Gastrocnemius medialis (tissue), 4 donors: Measurements from ENCODE around the gene PLXNA2.

Source experiments
- POLR2A ChIP-seq, 2 donors: fragments of 450-650 bp; IDR thresholded peaks; one replicate each; pipeline ENCODE4 v1.6.1; 2017; ENCODE audit warnings: antibody characterized with exemption in 2 of 2, mild to moderate bottlenecking in 2 of 2, moderate library complexity in 2 of 2
- TF ChIP-seq, protein P1 (sequence below), 5 experiments: fragments of 450-650 bp in 3 of 5; fragments of 200-600 bp in 2 of 5; sonication (generic) in 2 of 5; IDR thresholded peaks in 4 of 5; conservative IDR thresholded peaks in 1 of 5; 1 replicate in 4 of 5; 2 replicates in 1 of 5; pipeline ENCODE4 v1.5.1; 2016 to 2019; ENCODE audit warnings: antibody characterized with exemption in 5 of 5, mild to moderate bottlenecking in 3 of 5, moderate library complexity in 3 of 5

DNA sequence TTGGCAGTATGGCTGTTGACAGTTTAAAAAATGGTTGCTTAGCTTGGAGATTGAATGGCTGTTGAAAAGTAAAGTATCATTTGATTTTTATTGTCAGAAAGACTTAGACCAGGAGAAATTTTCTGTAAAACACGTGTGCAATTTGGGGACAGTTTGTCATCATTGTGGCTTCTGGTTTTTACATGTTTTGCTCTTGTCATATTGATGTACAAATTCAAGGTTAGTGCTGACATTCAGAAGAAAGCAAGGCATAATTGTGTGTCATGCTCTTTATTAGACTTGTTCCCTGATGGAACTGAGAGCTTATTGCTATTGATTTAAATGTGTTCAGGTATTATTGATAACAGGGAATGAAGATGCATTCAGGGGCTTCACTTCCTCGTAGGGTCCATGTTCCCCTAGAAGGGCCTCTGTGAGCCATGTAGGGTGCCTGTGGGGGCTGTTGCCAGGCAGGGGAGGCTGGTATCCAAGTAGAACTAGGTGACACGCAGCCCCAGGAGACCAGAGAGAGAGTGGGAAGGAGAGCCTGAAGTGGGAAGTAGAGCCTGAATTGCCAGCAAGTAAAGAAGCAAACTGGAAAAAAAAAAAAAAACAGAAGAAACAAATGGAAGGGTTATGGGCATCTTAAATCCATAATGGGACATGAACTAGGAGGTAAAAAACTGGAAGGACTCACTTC lies 32.7 kb upstream of the PLXNA2 start:
- TF ChIP-seq, protein P1, sequence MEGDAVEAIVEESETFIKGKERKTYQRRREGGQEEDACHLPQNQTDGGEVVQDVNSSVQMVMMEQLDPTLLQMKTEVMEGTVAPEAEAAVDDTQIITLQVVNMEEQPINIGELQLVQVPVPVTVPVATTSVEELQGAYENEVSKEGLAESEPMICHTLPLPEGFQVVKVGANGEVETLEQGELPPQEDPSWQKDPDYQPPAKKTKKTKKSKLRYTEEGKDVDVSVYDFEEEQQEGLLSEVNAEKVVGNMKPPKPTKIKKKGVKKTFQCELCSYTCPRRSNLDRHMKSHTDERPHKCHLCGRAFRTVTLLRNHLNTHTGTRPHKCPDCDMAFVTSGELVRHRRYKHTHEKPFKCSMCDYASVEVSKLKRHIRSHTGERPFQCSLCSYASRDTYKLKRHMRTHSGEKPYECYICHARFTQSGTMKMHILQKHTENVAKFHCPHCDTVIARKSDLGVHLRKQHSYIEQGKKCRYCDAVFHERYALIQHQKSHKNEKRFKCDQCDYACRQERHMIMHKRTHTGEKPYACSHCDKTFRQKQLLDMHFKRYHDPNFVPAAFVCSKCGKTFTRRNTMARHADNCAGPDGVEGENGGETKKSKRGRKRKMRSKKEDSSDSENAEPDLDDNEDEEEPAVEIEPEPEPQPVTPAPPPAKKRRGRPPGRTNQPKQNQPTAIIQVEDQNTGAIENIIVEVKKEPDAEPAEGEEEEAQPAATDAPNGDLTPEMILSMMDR (IDR thresholded peaks at IDR 0.05 in 4 of 5, conservative IDR thresholded peaks at IDR 0.05 in 1 of 5), result no peak
- TF ChIP-seq POLR2A (IDR thresholded peaks at IDR 0.05), result no peak
